ENCODE results near the gene CHCHD3.

GRCh38 chr7:133027397-133027796, 54.5 kb downstream of the CHCHD3 start:
- TF ChIP-seq CTCF (conservative IDR thresholded peaks at IDR 0.05 in 1 of 2, IDR thresholded peaks at IDR 0.05 in 1 of 2; ENCODE audit: extremely low read depth in 1 of 2, insufficient read depth in 1 of 2, low read depth in 1 of 2, low read length in 2 of 2) (no peak), EZH2 (IDR thresholded peaks at IDR 0.05; ENCODE audit: borderline replicate concordance, low read length) (no peak)
